OCI-LY3 (cell line): ENCODE data around the gene CCDC85B.

Experiments
- EZH2phosphoT487 ChIP-seq: fragments of 200-600 bp; shearing (Covaris generic); IDR thresholded peaks from 2 replicates; pipeline ENCODE4 v1.6.1; 2018; ENCODE audit warnings: antibody characterized with exemption, mixed run types, low read depth
- TF ChIP-seq, protein P1 (sequence below): fragments of 200-600, 300-600 bp; sonication (generic); IDR thresholded peaks from 2 replicates; pipeline ENCODE4 v1.5.1; 2014; ENCODE audit warnings: antibody characterized with exemption, low read length, low read depth

DNA sequence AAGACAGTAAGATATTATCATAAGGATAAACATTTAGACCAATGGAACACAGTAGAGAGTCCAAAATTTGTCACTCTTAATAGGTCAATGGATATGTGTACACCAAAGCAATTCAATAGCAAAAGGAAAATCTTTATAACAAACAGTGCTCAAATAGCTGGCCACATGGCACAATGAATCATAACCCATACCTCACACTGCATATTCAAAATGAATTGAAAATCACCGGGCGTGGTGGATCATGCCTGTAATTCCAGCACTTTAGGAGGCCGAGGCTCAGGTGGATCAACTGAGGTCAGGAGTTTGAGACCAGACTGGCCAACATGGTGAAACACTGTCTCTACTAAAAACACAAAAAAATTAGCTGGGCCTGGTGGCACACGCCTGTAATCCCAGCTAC lies 48.3 kb upstream of the CCDC85B start:
- TF ChIP-seq, protein P1, sequence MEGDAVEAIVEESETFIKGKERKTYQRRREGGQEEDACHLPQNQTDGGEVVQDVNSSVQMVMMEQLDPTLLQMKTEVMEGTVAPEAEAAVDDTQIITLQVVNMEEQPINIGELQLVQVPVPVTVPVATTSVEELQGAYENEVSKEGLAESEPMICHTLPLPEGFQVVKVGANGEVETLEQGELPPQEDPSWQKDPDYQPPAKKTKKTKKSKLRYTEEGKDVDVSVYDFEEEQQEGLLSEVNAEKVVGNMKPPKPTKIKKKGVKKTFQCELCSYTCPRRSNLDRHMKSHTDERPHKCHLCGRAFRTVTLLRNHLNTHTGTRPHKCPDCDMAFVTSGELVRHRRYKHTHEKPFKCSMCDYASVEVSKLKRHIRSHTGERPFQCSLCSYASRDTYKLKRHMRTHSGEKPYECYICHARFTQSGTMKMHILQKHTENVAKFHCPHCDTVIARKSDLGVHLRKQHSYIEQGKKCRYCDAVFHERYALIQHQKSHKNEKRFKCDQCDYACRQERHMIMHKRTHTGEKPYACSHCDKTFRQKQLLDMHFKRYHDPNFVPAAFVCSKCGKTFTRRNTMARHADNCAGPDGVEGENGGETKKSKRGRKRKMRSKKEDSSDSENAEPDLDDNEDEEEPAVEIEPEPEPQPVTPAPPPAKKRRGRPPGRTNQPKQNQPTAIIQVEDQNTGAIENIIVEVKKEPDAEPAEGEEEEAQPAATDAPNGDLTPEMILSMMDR, result no peak
- TF ChIP-seq EZH2phosphoT487, result no peak
